ENCODE results near the gene UBAP2.

UBAP2 gene

GRCh38 chr9:34072868-34073590, 24.3 kb upstream of the UBAP2 start:
- Histone ChIP-seq H3K4me1 (ENCODE audit: control insufficient read depth, insufficient read depth, low read length) (peaks cover 2% of the 10 kb centered on the region), H3K9ac (ENCODE audit: low read depth, low read length) (no peak overlapping the region), H3K27me3 (ENCODE audit: control insufficient read depth, insufficient read depth, low read length) (no peaks in the 10 kb centered on the region), H3K4me3 (ENCODE audit: low read depth, low read length) (no peak overlapping the region), H3K9me3 (ENCODE audit: control insufficient read depth, insufficient read depth, low read length) (no peaks in the 10 kb centered on the region), H3K36me3 (ENCODE audit: control insufficient read depth, insufficient read depth, low read length) (no peaks in the 10 kb centered on the region)

- H3K9ac ChIP-seq (ENCODE audit: low read depth, low read length) = no peak overlapping the region
- peaks cover 2% of the 10 kb centered on the region for H3K4me1 ChIP-seq (ENCODE audit: control insufficient read depth, insufficient read depth, low read length)
- H3K9me3 ChIP-seq (ENCODE audit: control insufficient read depth, insufficient read depth, low read length) = no peaks in the 10 kb centered on the region
- H3K27me3 ChIP-seq (ENCODE audit: control insufficient read depth, insufficient read depth, low read length) = no peaks in the 10 kb centered on the region
- no peak overlapping the region for H3K4me3 ChIP-seq (ENCODE audit: low read depth, low read length)
- H3K36me3 ChIP-seq (ENCODE audit: control insufficient read depth, insufficient read depth, low read length) = no peaks in the 10 kb centered on the region
These were observed 23.7 kb upstream of the UBAP2 start for GRCh38 chr9:34072410-34072809.

GRCh38 chr9:34070606-34071324, 22.1 kb upstream of the UBAP2 start:
- peaks cover 2% of the 10 kb centered on the region for H3K4me1 ChIP-seq (ENCODE audit: control insufficient read depth, insufficient read depth, low read length)
- H3K9ac ChIP-seq (ENCODE audit: low read depth, low read length) = no peak overlapping the region
- H3K4me3 ChIP-seq (ENCODE audit: low read depth, low read length) = no peak overlapping the region
- no peaks in the 10 kb centered on the region for H3K27me3 ChIP-seq (ENCODE audit: control insufficient read depth, insufficient read depth, low read length)
- H3K36me3 ChIP-seq (ENCODE audit: control insufficient read depth, insufficient read depth, low read length) = no peaks in the 10 kb centered on the region
- no peaks in the 10 kb centered on the region for H3K9me3 ChIP-seq (ENCODE audit: control insufficient read depth, insufficient read depth, low read length)

- Histone ChIP-seq H3K4me1 (ENCODE audit: control insufficient read depth, insufficient read depth, low read length) (peaks cover 2% of the 10 kb centered on the region), H3K9ac (ENCODE audit: low read depth, low read length) (no peak overlapping the region), H3K27me3 (ENCODE audit: control insufficient read depth, insufficient read depth, low read length) (no peaks in the 10 kb centered on the region), H3K36me3 (ENCODE audit: control insufficient read depth, insufficient read depth, low read length) (no peaks in the 10 kb centered on the region), H3K9me3 (ENCODE audit: control insufficient read depth, insufficient read depth, low read length) (no peaks in the 10 kb centered on the region), H3K4me3 (ENCODE audit: low read depth, low read length) (no peak overlapping the region)
These were observed 21.1 kb upstream of the UBAP2 start for GRCh38 chr9:34069831-34070230.

- Histone ChIP-seq H3K9me3 (ENCODE audit: control insufficient read depth, insufficient read depth, low read length) (no peaks in the 10 kb centered on the region), H3K36me3 (ENCODE audit: control insufficient read depth, insufficient read depth, low read length) (no peaks in the 10 kb centered on the region), H3K9ac (ENCODE audit: low read depth, low read length) (no peak overlapping the region), H3K4me3 (ENCODE audit: low read depth, low read length) (no peak overlapping the region), H3K27me3 (ENCODE audit: control insufficient read depth, insufficient read depth, low read length) (no peaks in the 10 kb centered on the region), H3K4me1 (ENCODE audit: control insufficient read depth, insufficient read depth, low read length) (no peaks in the 10 kb centered on the region)
These were observed 16.9 kb upstream of the UBAP2 start for GRCh38 chr9:34065541-34065940.

DNA sequence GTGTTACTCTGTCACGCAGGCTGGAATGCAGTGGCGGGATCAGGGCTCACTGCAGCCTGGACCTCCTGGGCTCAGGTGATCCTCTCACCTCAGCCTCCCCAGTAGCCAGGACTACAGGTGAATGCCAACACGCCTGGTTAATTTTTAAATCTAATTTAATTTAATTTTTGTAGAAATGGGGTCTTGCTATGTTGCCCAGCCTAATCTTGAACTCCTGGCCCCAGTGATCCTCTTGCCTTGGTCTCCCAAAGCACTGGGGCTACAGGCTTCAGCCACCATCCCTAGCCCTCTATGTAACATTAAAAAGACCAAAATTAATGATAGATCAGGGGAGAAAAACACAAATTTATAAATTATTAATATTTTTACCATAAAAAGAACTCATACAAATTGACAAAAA, 11.3 kb upstream of the UBAP2 start:
- Histone ChIP-seq H3K4me3 (ENCODE audit: low read depth, low read length) (no peak overlapping the region), H3K9me3 (ENCODE audit: control insufficient read depth, insufficient read depth, low read length) (no peaks in the 10 kb centered on the region), H3K36me3 (ENCODE audit: control insufficient read depth, insufficient read depth, low read length) (no peaks in the 10 kb centered on the region), H3K27me3 (ENCODE audit: control insufficient read depth, insufficient read depth, low read length) (no peaks in the 10 kb centered on the region), H3K4me1 (ENCODE audit: control insufficient read depth, insufficient read depth, low read length) (no peaks in the 10 kb centered on the region), H3K9ac (ENCODE audit: low read depth, low read length) (no peak overlapping the region)

- Histone ChIP-seq H3K4me3 (ENCODE audit: low read depth, low read length) (no peak overlapping the region), H3K27me3 (ENCODE audit: control insufficient read depth, insufficient read depth, low read length) (no peaks in the 10 kb centered on the region), H3K9ac (ENCODE audit: low read depth, low read length) (no peak overlapping the region), H3K9me3 (ENCODE audit: control insufficient read depth, insufficient read depth, low read length) (no peaks in the 10 kb centered on the region), H3K4me1 (ENCODE audit: control insufficient read depth, insufficient read depth, low read length) (no peaks in the 10 kb centered on the region), H3K36me3 (ENCODE audit: control insufficient read depth, insufficient read depth, low read length) (no peaks in the 10 kb centered on the region)
These were observed 10.6 kb upstream of the UBAP2 start for GRCh38 chr9:34059281-34059680.

DNA sequence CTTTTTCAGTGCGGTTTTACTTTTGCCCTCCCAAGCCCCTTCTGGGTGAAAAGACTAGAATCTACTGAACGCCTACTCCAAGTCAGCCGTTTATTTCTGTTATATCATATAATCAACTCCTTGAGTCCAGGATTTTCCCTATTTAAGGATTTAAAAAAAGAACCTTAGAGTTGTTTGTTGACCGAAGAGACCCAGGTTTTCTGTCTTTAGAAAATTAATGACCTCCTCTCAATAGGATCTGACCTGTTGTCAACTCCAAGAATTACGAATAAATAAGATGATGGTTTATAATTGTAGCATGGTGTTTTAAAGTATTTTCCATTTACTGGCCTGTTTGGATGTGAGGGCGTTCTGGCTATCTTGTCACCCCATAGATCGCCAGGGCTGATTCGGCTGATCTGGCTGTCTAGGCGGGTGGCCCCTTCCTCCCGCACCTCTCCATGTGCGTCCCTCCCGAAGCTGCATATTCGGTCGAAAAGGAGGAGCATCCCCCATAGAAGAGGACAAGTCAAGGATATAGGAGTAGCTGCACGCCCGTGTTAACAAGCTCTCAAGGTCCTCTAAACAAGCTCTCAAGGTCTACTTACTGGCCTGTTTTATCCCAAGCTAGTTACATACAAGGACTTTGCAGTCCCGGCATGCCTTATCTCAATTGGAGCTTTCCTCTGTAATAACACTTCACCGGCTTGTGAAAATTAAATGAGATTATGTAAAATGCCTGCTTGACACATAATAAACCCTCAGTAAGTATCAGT, 1.1 kb upstream of the UBAP2 start:
- Histone ChIP-seq H3K27me3 (ENCODE audit: control insufficient read depth, insufficient read depth, low read length) (no peaks in the 10 kb centered on the region), H3K4me3 (ENCODE audit: low read depth, low read length) (peak overlapping the region; percentile 91), H3K9ac (ENCODE audit: low read depth, low read length) (peak overlapping the region; percentile 99), H3K4me1 (ENCODE audit: control insufficient read depth, insufficient read depth, low read length) (no peaks in the 10 kb centered on the region), H3K36me3 (ENCODE audit: control insufficient read depth, insufficient read depth, low read length) (no peaks in the 10 kb centered on the region), H3K9me3 (ENCODE audit: control insufficient read depth, insufficient read depth, low read length) (no peaks in the 10 kb centered on the region)

DNA sequence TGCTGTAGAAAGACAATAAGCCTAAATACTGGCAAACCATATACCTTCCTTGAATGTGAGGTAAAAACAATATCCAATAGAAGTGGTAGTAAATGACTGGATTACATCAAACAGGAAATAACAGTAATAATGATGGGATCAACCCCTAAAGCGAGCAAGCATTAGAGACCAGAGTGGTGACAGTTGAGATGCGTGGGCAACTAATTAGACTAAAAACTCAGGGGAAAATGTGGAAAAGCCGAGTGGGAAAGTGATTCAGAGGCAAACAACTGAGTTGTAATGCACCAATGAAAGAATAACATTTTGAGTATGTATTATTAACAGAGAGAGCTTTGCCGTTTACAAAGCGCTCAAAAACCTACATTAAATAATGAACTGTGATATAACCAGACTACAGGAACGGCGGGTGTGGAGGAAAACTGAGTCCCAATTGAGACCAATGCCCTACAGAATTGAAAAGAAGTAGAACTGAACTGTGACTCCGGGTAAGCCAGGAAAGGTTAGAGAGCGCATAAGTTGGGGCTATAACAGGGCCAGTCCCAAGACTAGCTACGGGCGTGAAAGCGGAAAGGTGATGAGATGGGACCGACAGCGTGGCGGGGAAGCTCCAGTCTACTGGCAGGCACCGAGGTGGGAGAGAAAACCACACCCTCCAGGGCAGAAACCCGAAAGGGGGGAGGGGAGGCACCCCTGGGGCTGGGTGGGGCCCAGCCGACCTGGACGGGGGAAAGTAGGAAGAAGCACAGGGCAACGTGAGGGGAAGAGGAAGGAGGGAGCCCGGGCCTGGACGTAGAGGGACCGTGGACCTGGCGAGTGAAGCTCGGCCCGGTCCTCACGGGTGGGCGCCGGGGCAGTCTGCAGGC, 592 bp downstream of the UBAP2 start:
- Histone ChIP-seq H3K27me3 (ENCODE audit: control insufficient read depth, insufficient read depth, low read length) (no peaks in the 10 kb centered on the region), H3K4me3 (ENCODE audit: low read depth, low read length) (peak overlapping the region; percentile 91), H3K9ac (ENCODE audit: low read depth, low read length) (peak overlapping the region; percentile 99), H3K36me3 (ENCODE audit: control insufficient read depth, insufficient read depth, low read length) (no peaks in the 10 kb centered on the region), H3K9me3 (ENCODE audit: control insufficient read depth, insufficient read depth, low read length) (no peaks in the 10 kb centered on the region), H3K4me1 (ENCODE audit: control insufficient read depth, insufficient read depth, low read length) (no peaks in the 10 kb centered on the region)

- no peaks in the 10 kb centered on the region for H3K4me1 ChIP-seq (ENCODE audit: control insufficient read depth, insufficient read depth, low read length)
- H3K4me3 ChIP-seq (ENCODE audit: low read depth, low read length) = peak overlapping the region; percentile 91
- H3K36me3 ChIP-seq (ENCODE audit: control insufficient read depth, insufficient read depth, low read length) = no peaks in the 10 kb centered on the region
- no peaks in the 10 kb centered on the region for H3K27me3 ChIP-seq (ENCODE audit: control insufficient read depth, insufficient read depth, low read length)
- no peaks in the 10 kb centered on the region for H3K9me3 ChIP-seq (ENCODE audit: control insufficient read depth, insufficient read depth, low read length)
- no peak overlapping the region for H3K9ac ChIP-seq (ENCODE audit: low read depth, low read length)
These were observed 1.8 kb downstream of the UBAP2 start for GRCh38 chr9:34046784-34047379.

DNA sequence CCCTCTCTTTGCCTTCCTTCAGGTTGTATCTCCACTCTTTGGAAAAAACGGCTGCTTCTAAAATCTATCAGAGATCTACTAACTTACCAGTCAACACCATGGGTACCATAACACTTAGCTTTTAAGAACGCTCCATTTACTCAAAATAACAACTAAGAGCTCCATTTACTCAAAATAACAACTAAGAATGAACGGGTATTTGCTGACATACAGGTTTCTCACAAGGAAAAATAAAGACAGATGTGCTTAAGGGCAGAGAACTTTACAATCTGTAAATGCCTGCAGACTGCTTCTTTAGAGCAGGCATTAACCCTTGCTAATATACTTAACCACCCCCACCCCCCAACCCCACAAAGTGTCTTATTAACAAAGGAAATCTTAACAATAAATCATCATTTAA, 2.8 kb downstream of the UBAP2 start:
- Histone ChIP-seq H3K9ac (ENCODE audit: low read depth, low read length) (no peak overlapping the region), H3K27me3 (ENCODE audit: control insufficient read depth, insufficient read depth, low read length) (no peaks in the 10 kb centered on the region), H3K36me3 (ENCODE audit: control insufficient read depth, insufficient read depth, low read length) (no peaks in the 10 kb centered on the region), H3K9me3 (ENCODE audit: control insufficient read depth, insufficient read depth, low read length) (no peaks in the 10 kb centered on the region), H3K4me1 (ENCODE audit: control insufficient read depth, insufficient read depth, low read length) (no peaks in the 10 kb centered on the region), H3K4me3 (ENCODE audit: low read depth, low read length) (no peak overlapping the region)
